IPS-18c (cell line): ENCODE data around the gene CHD3.
A peak's percentile ranks its signal among the peaks of the same experiment; 100 is the strongest.
"Not testable (repeated sequence)": the region's sequence is repeated elsewhere in the genome, so short reads cannot be mapped to it uniquely, and the experiment has no call there.

ENCODE experiments used
- H3K4me3 ChIP-seq: 2 replicates; pipeline ENCODE4 v1.7.0; 2013; ENCODE audit warnings: low read depth, mild to moderate bottlenecking, low read length, moderate library complexity; ENCODE audit not compliant: insufficient read depth
- H3K9me3 ChIP-seq: one replicate; pipeline ENCODE4 v1.6.1; 2013; ENCODE audit warnings: mild to moderate bottlenecking, low read length, moderate library complexity; ENCODE audit not compliant: control insufficient read depth, insufficient read depth

The CHD3 gene

DNA sequence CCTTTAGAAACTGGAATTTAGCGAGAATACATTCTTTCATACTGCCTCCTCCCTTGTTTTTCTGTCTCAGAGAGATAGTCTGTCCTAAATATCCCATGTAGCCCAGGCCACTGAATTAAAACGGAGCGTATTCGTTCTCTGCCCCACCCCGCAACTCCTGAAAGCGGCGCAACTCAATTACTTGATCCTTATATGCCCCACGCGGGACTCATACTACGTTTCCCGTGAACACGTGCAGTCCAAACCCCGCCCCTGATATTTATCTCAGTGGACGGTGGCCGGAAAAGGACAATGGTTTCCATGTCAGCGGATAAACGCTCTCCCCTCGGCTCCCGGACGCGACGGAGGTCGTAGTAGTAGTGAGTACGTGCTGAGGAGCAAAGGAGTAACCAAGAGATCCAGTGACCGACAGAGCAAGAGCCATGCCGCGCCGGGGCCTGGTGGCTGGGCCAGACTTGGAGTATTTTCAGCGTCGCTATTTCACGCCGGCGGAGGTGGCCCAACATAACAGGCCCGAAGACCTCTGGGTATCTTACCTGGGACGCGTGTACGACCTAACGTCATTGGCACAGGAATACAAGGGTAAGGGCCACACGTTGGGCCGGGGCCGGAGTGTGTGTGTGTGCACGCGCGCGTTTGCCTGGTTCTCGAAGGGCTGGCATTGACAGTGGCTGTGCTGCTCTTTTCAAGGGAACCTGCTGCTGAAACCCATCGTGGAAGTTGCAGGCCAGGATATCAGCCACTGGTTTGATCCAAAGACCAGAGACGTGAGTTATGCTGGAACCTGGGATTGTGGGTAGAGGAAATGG, 30.7 kb upstream of the CHD3 start, which contains the start of gene CYB5D1:
Gene CYB5D1 (plus strand): TSS at position 291 of the 809 bp plus-strand sequence. CDS start 132 bp downstream, at position 423.
- H3K4me3 ChIP-seq, result peak within 1 kb of the TSS; percentile 79
- peaks cover 3% of the 10 kb centered on the region for H3K9me3 ChIP-seq

DNA sequence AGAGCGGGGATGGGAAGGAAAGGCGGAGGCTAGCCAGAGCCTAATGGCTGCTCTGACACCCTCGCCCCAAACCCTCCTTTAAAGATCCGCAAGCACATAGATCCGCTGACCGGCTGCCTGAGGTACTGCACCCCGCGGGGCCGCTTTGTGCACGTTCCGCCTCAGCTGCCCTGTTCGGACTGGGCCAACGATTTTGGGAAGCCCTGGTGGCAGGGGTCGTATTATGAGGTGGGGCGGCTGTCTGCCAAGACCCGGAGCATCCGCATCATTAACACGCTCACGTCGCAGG, 30.1 kb upstream of the CHD3 start:
- no peaks in the 10 kb centered on the region for H3K9me3 ChIP-seq
- peak overlapping the region; percentile 79 for H3K4me3 ChIP-seq

DNA sequence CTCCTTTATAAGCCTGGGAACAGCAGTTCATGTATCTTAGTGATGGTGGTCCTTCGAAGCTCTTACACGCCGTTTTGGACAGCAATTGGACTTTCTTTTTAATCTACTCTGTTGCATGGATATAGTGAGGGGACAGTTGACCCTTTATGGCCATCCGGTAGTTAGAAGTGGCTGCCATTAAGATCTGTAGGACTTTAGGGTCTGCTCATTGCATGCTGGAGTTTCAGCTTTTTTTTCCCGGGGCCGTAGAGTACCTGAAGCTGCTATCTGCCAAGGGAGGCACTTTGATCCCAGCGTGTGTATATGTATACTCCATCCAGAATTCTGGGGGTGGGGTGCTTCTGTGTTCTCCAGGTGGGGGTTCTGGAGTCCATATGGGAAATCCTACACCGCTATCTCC, 29.6 kb upstream of the CHD3 start:
- Histone ChIP-seq H3K4me3 (peak overlapping the region; percentile 79; the same call in 1 of the 2 replicates), H3K9me3 (no peaks in the 10 kb centered on the region)

DNA sequence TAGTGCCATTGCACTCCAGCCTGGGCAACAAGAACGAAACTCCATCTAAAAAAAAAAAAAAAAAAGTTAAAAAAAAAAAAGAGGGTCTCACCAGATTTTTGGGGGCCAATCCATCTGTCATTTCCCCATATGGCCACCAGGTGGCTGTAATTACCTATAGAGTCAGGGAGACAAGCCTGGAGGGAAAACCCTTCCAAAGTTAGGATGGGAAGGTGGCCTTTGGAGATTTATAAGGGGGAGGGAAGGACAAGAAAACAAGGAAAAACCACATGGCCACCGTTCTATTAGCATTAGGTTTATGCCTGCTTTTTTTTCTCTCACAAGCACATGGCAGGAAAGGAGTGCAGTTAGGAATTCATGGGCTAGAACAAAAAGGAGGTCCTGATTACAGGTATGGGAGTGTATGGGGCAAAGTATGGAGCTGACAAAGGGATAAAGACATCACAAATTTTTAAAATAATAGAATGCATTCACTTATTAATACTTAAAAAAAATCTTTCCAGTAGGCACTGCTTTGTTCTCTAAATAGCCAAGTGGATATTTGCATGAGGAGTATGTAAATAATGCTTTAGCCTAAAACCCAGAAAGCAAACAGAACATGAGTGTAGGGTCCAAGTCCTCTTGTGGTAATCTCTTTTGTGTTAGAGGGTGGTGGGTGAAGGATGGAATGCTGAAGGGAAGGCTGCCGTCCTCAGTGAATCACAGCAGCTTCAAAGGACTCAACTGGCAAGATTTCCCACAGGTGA, 25.7 kb upstream of the CHD3 start:
- Histone ChIP-seq H3K9me3 (no peaks in the 10 kb centered on the region), H3K4me3 (no peak overlapping the region)

DNA sequence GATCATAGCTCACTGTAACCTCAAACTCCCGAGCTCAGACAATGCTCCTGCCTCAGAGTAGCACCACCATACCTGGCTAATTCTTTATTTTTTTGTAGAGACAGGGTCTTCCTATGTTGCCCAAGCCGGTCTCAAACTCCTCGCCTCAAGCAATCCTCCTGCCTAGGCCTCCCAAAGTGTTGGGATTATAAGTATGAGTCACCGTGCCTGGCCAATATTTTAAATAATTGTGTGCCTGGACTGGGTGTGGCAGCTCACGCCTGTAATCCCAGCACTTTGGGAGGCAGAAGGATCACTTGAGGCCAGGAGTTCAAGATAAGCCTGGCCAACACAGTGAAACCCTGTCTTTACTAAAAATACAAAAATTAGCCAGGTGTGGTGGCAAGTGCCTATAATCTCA, 24.2 kb upstream of the CHD3 start:
- not testable (repeated sequence) for H3K4me3 ChIP-seq, H3K9me3 ChIP-seq

DNA sequence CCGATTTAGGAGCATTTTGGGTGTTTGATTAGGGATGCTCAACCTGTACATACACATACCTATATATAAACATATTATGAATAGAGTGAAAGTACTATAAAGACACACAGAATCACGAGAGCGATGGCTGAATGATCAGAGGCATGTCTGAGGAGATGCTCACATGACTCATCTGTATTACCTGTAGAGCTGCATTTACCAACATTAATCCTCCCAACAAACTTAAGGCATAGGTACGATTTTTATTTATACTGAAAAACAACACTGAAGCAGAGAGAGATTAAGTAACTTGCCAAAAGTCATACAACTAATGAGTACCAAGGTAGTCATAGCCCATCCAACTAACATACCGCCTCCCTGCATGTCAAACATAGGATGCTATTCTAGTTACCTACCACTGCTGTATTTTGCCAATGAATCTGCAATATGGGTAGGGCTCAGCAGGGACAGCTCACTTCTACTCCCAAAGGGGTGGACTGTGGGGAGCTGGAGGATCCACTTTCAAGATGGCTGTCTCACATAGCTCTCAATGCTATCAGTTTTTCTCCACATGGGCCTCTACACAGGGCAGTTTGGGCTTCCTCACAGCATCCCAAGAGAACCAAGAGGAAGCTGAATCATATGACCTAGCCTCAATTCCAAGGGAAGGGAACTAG, 23.5 kb upstream of the CHD3 start:
- Histone ChIP-seq H3K9me3 (no peaks in the 10 kb centered on the region), H3K4me3 (no peak overlapping the region)

DNA sequence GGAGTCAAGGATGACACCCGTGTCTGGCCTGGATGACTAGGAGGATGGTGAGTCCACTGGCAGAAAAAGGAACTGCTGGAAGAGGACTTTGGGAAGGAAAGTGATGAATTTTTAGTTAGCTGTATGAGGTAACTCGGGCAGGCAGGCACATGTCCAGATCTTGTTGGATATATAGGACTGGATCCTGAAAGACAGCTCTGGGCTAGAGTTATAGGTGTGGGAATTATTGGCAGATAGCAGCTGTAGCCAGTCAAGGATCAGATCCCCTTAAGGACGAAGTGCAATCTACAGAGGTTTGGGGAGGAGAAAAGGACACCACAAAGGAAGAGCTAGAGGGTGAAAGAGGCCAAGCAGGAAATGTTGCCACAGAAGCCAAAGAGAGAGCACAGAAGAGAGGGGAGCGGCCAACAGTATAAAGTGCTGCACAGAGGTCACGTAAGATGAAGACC, 20.7 kb upstream of the CHD3 start:
- Histone ChIP-seq H3K4me3 (no peak overlapping the region), H3K9me3 (no peaks in the 10 kb centered on the region)

DNA sequence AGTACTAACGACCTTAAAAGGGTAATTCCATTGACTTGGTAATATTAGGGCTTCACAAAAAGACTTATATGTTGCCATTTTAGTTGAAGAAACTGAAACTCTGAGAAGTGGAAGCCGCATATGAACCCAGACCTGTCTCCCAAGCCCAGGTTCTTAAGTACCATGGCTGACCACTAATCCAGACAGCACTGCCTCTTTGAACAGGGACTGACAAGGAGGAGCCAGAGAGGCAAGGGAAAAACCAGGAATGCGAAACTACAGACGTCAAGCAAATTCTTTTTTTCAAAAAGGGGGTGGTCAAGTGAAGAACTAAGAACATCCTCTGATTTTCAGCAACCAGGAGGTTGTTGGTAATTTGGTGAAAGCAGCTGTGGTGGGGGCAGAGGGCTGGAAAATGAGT, 15.5 kb upstream of the CHD3 start:
- H3K9me3 ChIP-seq, result no peaks in the 10 kb centered on the region
- H3K4me3 ChIP-seq, result no peak overlapping the region

DNA sequence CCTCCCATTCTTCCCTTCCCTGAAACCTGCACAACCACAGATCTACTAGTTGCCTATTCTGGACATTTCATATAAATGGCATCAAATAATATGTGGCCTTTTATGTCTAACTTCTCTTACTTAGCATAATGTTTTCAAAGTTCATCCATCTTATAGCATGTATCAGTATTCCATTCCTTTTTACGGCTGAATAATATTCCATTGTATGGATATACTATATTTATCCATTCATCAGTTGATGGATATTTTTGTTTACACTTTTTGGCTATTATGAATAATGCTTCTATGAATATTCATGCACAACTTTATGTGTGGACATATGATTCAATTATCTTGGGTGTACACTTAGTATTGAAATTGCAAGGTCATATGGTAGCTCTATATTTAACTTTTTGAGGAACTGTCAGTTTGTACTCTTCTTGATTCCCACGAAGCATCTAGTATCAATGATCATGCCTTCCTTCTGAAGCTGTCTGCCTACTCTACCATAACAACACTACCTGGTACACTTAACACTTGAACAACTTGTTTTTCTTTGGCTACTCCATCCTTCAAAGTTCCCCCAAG, 12.7 kb upstream of the CHD3 start:
- Histone ChIP-seq H3K4me3 (no peak overlapping the region), H3K9me3 (no peaks in the 10 kb centered on the region)

DNA sequence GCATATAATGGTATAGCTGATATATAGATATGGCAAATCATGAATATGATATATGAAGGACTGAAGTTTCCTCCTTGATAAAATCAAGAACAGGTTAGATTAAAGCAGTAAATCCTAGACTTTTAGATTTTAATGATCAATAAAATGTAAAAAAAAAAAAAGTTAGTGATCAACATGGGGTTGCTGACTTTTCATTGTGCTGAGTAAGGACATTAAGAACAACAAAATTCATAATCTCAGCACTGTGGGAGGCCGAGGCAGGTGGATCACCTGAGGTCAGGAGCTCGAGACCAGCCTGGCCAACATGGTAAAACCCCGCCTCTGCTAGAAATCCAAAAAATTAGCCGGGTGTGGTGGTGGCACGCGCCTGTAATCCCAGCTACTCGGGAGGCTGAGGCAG, 10.4 kb upstream of the CHD3 start:
- Histone ChIP-seq H3K4me3 (no peak overlapping the region), H3K9me3 (no peaks in the 10 kb centered on the region)

DNA sequence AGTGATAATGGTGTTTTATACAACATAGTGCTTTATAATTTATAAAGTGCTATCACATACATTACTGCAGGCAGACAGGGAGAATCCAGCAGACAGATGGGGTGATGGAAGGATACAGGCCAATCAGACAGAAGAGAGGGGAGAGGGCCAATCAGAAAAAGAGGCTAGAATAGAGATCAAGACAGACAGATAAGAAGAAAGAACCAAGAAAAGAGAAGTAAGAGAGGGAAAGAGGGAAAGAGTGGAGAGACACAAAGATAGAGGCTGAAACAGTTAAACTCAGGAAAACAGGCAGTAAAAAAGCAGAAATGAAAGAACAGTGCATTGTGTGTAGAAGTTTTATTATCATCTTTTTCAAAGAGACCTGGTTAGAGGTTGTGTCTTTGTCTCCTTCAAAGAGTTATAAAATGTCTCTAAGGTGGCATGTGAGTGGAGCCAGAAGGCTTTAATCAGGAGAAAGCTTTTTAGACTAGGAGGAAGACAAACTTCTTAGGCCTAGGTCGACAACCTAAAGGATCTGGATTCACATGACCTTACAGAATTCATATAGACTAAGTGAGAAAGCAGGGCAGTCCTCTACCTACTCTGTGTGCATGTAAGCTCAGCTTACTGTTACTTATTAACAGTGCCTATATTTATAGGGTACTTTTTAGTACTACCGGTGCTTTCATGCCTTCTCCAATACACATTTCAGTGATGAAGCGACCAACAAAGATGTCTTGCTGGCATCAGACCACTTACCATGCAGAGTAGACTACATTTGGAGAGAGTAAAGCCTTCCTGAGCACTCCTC, 8.3 kb upstream of the CHD3 start:
- Histone ChIP-seq H3K9me3 (no peaks in the 10 kb centered on the region), H3K4me3 (no peak overlapping the region)

DNA sequence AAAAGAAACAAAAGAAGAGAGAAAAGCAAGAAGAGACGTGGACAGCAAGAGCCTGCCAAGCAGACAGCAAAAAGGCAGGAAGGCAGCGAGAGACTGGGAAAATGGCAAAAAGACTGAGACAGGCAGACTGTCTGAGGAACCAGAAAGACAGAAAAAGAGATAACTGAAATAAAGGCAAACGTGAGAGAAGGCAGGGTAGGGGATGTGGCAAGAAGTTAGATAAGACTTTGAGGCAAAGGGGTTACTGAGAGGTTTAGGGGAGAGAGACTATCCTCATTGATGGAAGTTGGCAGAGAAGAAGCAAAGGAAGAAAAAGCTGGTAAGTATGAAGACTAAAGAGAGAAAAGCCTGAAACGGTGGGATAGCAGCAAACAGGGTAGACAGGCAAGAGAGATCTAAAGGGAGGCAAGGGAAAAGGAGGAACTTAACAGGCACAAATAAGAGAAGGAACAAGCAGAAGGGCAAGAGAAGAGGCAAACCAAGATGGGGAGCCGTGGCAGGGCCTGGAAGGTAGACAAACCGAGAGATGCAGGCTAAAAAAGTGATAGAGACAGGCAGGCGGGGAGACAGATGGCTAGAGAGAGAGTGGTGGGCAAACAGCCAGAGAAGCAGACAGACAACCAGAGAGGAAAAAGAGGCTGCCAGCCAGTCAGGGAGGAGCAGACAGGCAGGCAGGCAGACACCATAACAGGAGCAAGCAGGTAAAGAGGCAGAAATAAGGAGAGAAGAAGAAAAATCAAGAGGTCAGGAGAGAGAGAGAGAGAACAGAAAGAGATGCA, 7.1 kb upstream of the CHD3 start:
- H3K4me3 ChIP-seq, result no peak overlapping the region
- H3K9me3 ChIP-seq, result no peaks in the 10 kb centered on the region

DNA sequence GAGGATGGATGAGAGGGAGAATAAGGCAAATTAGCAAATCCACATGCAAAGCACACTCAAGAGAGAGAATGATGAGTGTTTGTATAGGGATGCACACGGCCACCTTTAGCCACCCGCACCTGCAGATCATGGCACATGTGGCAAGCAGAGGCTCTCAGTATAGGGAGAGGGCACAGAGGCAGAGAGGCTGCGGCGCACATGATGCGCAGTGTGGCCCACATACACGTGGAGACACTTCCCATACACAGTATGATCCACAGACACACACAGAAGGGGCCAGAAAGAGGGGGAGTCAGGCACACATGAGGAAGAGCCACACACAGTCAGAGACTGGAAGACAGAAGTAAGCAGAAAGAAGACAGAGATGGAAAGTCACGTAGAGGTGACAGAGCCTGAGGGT, 6.5 kb upstream of the CHD3 start:
- Histone ChIP-seq H3K4me3 (no peak overlapping the region), H3K9me3 (no peaks in the 10 kb centered on the region)

DNA sequence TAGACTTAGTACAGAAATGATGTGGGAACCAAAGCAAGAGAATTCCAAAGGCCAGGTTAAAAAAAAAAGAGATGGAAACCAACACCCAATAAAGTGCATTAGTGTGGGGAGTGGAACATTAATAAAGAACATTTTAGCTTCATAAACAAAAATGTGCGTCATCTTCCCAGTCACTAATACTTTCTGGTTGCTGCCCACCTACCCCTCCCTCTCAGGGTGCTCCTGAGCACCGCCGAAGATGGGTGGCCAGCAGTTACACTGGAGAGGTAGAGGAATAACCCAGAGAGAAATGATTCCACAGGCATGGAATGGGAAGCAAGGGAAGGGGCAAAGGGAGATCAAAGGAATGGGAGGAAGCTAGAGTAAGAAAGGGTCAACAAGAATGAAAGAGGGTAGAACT, 6.0 kb upstream of the CHD3 start:
- Histone ChIP-seq H3K4me3 (no peak overlapping the region), H3K9me3 (no peaks in the 10 kb centered on the region)

DNA sequence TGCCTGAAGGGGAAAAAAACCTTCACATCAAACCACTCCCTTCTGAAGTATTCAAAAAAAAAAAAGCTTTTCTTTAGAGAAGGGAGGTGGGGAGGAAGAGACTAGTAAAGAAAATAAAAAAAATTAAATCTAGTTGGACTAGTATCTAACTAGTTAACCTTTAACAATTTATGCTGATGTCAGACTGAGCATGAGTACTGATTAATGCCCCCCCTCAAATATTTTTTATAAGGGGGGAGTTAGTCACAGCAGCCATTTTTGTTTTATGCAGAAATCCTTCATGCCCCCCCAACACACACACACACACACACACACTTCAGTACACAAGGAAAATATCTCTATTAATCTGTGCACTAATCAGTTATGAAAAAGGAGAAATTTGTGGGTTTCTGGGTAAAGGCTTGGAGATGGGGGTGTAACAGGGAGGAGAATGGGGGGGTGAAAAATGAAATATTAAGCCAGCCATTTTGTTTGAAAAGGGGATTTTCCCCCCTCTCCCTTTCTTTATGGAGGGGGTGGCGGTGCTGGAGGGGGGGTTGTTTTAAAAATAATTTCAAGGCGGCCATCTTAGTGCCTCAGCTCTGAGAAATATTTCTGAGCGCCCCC, 4.7 kb upstream of the CHD3 start:
- Histone ChIP-seq H3K4me3 (no peak overlapping the region), H3K9me3 (no peaks in the 10 kb centered on the region)
